RWPE1 (cell line): Measurements from ENCODE around the gene OCIAD2.
"Not testable (repeated sequence)": the region's sequence is repeated elsewhere in the genome, so short reads cannot be mapped to it uniquely, and the experiment has no call there.

Source experiments
- CTCF ChIA-PET: fragments of 350-600 bp; sonication (Branson Sonifier 250); formaldehyde crosslinking; extraction: SDS; loops from one replicate; lab custom pipeline; 2021; lab: Yijun Ruan, JAX
- POLR2A ChIA-PET: fragments of 400-600 bp; formaldehyde crosslinking; extraction: SDS; loops from one replicate; lab custom pipeline; 2020; ENCODE audit warnings: antibody characterized with exemption; ENCODE audit not compliant: low non-redundant PET; lab: Yijun Ruan, JAX
- DNase-seq: peaks from one replicate; pipeline ENCODE4 v3.0.0; 2012; ENCODE audit warnings: low spot score
- H3K27ac ChIP-seq: fragments of 450-650 bp; 2 replicates; pipeline ENCODE4 v1.5.1; 2017
- TF ChIP-seq, protein P1 (sequence below): fragments of 450-650 bp; conservative IDR thresholded peaks from 2 replicates; pipeline ENCODE4 v1.5.1; 2017; ENCODE audit warnings: low read depth, mild to moderate bottlenecking

Gene OCIAD2

DNA sequence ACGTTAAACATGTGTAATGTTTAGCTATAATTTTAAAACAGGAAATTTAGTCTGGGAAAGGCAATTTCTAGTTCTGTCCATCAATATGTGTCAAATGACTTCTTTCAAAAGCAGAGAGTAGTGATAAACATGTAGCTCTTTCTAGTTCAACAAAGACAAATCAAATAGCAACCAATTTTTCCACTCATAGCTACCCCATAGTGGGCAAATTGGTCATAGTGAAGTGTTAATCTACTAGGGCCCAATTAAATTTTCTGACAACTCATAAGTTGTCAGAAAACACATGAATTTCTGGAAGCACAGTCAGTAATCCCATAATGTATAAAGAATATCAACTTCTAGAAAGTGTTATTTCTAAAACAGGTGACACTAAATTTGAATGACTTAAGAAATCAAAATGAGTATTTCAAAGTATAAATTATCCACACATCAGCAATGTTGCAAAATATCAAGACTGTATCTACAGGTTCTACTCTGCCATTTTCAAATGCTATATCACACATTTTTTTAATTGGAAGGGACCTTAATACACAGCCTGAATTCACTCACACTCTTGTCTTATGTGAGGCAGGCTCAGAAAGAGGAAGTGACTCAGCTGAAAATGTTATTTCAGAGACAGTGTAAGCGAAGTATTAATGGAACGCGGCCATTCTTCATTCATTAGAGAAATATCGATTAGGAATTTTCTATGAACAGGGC lies 7.7 kb downstream of the OCIAD2 start:
- DNase-seq = no peak
- H3K27ac ChIP-seq = no peak overlapping the region
- CTCF ChIA-PET = no interaction called here
- POLR2A ChIA-PET = no interaction called here
- TF ChIP-seq, protein P1, sequence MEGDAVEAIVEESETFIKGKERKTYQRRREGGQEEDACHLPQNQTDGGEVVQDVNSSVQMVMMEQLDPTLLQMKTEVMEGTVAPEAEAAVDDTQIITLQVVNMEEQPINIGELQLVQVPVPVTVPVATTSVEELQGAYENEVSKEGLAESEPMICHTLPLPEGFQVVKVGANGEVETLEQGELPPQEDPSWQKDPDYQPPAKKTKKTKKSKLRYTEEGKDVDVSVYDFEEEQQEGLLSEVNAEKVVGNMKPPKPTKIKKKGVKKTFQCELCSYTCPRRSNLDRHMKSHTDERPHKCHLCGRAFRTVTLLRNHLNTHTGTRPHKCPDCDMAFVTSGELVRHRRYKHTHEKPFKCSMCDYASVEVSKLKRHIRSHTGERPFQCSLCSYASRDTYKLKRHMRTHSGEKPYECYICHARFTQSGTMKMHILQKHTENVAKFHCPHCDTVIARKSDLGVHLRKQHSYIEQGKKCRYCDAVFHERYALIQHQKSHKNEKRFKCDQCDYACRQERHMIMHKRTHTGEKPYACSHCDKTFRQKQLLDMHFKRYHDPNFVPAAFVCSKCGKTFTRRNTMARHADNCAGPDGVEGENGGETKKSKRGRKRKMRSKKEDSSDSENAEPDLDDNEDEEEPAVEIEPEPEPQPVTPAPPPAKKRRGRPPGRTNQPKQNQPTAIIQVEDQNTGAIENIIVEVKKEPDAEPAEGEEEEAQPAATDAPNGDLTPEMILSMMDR = no peak

DNA sequence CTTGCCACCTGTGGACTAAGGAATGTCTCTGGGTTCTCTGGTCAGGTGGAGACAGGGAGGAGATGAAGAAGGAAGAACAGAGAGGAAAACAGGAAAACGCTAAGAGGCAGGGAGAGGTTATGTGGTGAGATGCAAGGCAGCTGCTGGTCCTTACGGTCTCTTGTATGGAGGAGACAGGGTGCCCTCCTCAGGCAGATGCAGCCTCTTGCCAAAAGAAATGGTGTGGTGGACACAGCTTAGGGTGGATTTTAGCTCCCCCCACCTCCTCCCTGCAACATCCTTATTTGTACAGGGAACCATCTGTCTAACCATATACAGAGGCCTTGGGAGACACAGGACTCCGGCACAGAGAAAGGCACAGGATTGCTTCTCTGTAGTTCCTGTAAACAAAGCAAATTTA lies 9.7 kb downstream of the OCIAD2 start:
- DNase-seq = no peak
- ChIA-PET CTCF (interaction anchor here (0.6 kb wide), 1 partner anchor 80 kb away, joined by 3 read pairs; no protein-coding TSS in a partner anchor), POLR2A (no interaction called here)
- TF ChIP-seq, protein P1 = no peak
- H3K27ac ChIP-seq = no peak overlapping the region

DNA sequence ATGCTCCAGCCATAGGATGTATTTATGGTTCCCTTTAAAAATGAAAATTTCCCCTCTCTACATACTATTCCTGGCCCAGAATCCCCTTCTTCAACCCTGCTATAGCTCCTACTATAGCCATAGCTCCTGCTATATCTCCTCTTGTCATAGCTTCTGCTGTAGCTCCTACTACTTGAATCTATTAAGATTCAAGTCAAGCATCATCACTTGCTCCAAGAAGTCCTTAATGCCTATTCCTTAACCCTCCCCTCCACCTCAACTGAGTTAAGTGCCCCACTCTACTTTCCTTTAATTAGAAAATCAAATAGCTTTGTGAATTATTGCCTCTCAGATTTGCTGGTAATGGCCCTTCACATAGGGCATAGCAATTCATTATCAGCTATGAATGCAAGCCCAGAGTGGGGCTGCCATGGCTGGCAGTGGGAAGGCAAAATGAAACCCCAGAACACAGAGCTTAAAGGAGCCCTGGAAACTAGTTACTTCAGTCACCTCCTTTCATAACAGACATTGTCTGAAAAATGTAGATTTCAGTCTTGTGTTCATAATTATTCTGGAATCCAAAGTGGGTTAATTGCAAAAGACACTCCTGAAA lies 15.4 kb downstream of the OCIAD2 start:
- ChIA-PET CTCF (interaction anchor here (0.6 kb wide), 1 partner anchor 10 kb away, joined by 3 read pairs; no protein-coding TSS in a partner anchor), POLR2A (no interaction called here)
- TF ChIP-seq, protein P1 = no peak
- no peak for DNase-seq
- no peak overlapping the region for H3K27ac ChIP-seq

DNA sequence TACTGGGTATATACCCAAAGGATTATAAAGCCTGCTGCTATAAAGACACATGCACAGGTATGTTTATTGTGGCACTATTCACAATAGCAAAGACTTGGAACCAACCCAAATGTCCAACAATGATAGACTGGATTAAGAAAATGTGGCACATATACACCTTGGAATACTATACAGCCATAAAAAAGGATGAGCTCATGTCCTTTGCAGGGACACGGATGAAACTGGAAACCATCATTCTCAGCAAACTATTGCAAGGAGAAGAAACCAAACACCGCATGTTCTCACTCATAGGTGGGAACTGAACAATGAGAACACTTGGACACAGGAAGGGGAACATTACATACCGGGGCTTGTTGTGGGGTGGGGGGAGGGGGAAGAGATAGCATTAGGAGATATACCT lies 16.8 kb downstream of the OCIAD2 start:
- DNase-seq, POLR2A ChIA-PET, H3K27ac ChIP-seq: not testable (repeated sequence)
- CTCF ChIA-PET = interaction anchor here (0.6 kb wide), 1 partner anchor 27 kb away, joined by 4 read pairs; no protein-coding TSS in a partner anchor

DNA sequence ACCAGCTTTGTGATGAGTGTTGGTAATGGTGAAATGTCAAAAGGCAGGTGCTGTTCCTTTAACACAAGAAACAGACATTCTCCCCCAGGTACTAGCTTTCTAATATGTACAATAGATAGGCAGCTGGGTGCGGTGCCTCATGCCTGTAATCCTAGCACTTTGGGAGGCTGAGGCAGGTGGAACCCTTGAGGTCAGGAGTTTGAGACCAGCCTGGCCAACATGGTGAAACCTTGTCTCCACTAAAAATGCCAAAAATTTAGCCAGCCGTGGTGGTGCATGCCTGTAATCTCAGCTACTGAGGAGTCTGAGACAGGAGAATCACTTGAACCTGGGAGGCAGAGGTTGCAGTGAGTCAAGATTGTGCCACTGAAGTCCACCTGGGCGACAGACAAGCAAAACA lies 24.9 kb downstream of the OCIAD2 start:
- H3K27ac ChIP-seq, CTCF ChIA-PET, DNase-seq, POLR2A ChIA-PET: not testable (repeated sequence)

DNA sequence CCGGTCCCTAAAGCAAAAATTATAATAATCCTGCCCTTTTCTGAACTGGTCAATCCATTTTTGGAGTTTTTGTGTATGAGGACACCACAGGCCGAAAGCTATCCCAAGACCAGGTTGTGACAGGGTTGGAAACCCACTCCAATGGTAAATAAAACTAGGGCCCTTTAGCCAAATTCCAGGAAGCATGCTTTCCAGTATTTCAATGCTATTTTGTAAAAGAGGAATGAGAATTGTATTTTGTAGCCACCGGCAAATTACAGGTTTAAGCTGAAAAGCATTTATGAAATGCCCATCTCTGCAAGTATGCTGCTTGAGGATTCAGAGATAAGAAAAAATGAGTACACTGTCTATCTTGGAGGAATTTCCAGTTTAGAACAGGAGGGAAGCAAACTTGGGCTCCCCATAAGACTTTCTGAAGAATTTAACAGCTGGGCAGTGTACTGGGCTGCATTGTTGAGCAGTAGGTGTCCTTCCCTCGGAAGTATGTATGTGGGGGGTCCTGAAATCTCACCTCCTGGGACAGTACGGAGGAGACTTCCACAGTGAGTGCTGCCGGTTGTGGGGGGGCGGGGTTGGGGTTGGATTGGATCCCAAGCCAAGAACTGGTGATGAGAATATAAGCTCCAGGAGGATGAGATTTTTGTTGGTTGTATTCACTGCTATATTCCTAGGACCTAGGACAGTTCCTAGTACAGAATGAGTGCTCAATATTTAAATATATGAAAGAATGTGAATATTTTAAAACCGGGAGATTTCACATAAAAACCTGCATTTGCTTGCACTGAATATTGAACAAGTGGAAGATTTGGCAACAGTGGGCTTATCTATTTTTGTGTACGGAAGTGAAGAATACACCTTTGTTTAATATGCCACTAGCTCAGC lies 26.8 kb downstream of the OCIAD2 start:
- H3K27ac ChIP-seq = no peak overlapping the region
- TF ChIP-seq, protein P1 = no peak
- DNase-seq = no peak
- POLR2A ChIA-PET = no interaction called here
- CTCF ChIA-PET = no interaction called here

DNA sequence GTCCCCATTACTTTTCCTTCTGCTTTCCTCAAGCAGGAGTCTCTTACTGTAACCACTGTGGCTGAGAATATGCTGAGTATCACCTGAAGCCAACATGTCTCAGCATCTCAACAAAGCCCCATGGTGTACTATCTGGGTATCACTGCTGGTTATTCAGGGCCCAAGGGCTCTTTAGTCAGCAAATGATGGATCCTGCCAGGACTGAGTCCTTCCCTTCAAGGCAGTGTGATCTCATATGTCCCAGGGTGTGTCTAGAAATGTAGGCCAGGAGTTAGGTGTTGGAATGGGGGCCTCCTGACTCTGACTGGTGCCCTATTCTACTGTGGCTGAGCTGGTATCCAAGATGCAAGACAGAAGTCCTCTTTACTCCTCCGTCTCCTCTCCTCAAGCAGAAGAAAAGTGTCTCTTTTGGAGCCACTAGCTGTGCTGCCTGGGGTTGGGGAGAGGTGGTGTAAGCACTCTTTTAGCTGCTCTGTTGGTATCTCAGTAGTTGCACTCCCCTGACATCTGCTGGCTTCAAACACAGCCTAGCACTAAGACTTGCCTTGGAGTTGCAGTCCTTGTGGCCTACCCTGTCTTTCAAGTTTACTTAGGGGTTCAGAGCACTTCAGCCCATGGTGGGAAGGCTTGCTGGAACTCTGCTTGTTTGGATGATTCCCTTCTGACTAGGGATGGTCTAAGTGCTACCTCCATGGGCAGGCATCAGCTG lies 28.6 kb downstream of the OCIAD2 start:
- TF ChIP-seq, protein P1 = no peak
- DNase-seq = no peak
- POLR2A ChIA-PET = no interaction called here
- H3K27ac ChIP-seq = no peak overlapping the region
- CTCF ChIA-PET = no interaction called here

DNA sequence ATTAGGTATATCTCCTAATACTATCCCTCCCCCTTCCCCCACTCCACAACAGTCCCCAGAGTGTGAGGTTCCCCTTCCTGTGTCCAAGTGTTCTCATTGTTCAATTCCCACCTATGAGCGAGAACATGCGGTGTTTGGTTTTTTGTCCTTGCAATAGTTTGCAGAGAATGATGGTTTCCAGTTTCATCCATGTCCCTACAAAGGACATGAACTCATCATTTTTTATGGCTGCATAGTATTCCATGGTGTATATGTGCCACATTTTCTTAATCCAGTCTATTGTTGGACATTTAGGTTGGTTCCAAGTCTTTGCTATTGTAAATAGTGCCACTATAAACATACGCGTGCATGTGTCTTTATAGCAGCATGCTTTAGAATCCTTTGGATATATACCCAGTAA lies 41.9 kb downstream of the OCIAD2 start:
- POLR2A ChIA-PET, CTCF ChIA-PET, H3K27ac ChIP-seq, DNase-seq: not testable (repeated sequence)
